Neural cell (in vitro differentiated cells): ENCODE data around the gene KSR2.

ENCODE experiments used
- EZH2 ChIP-seq: fragments of 200-600, 300-800 bp; shearing (Covaris generic), sonication (generic); IDR thresholded peaks from 2 replicates; pipeline ENCODE4 v1.6.1; 2014; ENCODE audit warnings: antibody characterized with exemption, low read length, borderline replicate concordance, mild to moderate bottlenecking; ENCODE audit not compliant: insufficient read depth, poor library complexity, severe bottlenecking
- MXI1 ChIP-seq: fragments of 450-650 bp; conservative IDR thresholded peaks from 2 replicates; pipeline ENCODE4 v1.6.1; 2014; ENCODE audit warnings: antibody characterized with exemption, mild to moderate bottlenecking; ENCODE audit not compliant: poor library complexity, severe bottlenecking
- POLR2AphosphoS5 ChIP-seq: IDR thresholded peaks from 2 replicates; pipeline ENCODE4 v1.6.1; 2012
- RAD21 ChIP-seq: fragments of 450-650 bp; conservative IDR thresholded peaks from 2 replicates; pipeline ENCODE4 v1.6.1; 2014; ENCODE audit warnings: antibody characterized with exemption, mild to moderate bottlenecking, moderate library complexity
- SMC3 ChIP-seq: fragments of 450-650 bp; conservative IDR thresholded peaks from 2 replicates; pipeline ENCODE4 v1.6.1; 2014; ENCODE audit warnings: antibody characterized with exemption, mild to moderate bottlenecking, moderate library complexity; ENCODE audit not compliant: poor library complexity
- TAF1 ChIP-seq: IDR thresholded peaks from 2 replicates; pipeline ENCODE4 v1.6.1; 2012; ENCODE audit warnings: low read depth
- TF ChIP-seq, protein P1 (sequence below): fragments of 450-650 bp; IDR thresholded peaks from 2 replicates; pipeline ENCODE4 v1.5.1; 2014; ENCODE audit warnings: antibody characterized with exemption, mild to moderate bottlenecking, moderate library complexity; ENCODE audit not compliant: poor library complexity, severe bottlenecking
- TF ChIP-seq, protein P2 (sequence below): IDR thresholded peaks from 2 replicates; pipeline ENCODE4 v1.6.1; 2012; ENCODE audit warnings: borderline replicate concordance

- TF ChIP-seq, protein P1, sequence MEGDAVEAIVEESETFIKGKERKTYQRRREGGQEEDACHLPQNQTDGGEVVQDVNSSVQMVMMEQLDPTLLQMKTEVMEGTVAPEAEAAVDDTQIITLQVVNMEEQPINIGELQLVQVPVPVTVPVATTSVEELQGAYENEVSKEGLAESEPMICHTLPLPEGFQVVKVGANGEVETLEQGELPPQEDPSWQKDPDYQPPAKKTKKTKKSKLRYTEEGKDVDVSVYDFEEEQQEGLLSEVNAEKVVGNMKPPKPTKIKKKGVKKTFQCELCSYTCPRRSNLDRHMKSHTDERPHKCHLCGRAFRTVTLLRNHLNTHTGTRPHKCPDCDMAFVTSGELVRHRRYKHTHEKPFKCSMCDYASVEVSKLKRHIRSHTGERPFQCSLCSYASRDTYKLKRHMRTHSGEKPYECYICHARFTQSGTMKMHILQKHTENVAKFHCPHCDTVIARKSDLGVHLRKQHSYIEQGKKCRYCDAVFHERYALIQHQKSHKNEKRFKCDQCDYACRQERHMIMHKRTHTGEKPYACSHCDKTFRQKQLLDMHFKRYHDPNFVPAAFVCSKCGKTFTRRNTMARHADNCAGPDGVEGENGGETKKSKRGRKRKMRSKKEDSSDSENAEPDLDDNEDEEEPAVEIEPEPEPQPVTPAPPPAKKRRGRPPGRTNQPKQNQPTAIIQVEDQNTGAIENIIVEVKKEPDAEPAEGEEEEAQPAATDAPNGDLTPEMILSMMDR, result no peak
- TF ChIP-seq RAD21 (no peak), EZH2 (no peak), POLR2AphosphoS5 (no peak), TAF1 (no peak), MXI1 (no peak), SMC3 (no peak)
- TF ChIP-seq, protein P2, sequence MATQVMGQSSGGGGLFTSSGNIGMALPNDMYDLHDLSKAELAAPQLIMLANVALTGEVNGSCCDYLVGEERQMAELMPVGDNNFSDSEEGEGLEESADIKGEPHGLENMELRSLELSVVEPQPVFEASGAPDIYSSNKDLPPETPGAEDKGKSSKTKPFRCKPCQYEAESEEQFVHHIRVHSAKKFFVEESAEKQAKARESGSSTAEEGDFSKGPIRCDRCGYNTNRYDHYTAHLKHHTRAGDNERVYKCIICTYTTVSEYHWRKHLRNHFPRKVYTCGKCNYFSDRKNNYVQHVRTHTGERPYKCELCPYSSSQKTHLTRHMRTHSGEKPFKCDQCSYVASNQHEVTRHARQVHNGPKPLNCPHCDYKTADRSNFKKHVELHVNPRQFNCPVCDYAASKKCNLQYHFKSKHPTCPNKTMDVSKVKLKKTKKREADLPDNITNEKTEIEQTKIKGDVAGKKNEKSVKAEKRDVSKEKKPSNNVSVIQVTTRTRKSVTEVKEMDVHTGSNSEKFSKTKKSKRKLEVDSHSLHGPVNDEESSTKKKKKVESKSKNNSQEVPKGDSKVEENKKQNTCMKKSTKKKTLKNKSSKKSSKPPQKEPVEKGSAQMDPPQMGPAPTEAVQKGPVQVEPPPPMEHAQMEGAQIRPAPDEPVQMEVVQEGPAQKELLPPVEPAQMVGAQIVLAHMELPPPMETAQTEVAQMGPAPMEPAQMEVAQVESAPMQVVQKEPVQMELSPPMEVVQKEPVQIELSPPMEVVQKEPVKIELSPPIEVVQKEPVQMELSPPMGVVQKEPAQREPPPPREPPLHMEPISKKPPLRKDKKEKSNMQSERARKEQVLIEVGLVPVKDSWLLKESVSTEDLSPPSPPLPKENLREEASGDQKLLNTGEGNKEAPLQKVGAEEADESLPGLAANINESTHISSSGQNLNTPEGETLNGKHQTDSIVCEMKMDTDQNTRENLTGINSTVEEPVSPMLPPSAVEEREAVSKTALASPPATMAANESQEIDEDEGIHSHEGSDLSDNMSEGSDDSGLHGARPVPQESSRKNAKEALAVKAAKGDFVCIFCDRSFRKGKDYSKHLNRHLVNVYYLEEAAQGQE, result no peak
Measured at GRCh38 chr12:117919479-117919878, 49.3 kb downstream of the KSR2 start.
